Measurements from ENCODE around the gene PDLIM7. TPM values are rescaled to one million over a fixed set of nuclear protein-coding genes. Genes with fewer than 3 reads are reported as not detected.

PDLIM7 gene
- total and polyA plus RNA-seq, 10 of the 15 experiments (the other 5 are each of a cell fraction or from before 2014, with no cell fraction given) = 0.82 to 36.6 (median 19.3) TPM

- no peak for TF ChIP-seq SMC3 (IDR thresholded peaks at IDR 0.05; ENCODE audit: borderline replicate concordance, low read length)
- peak; percentile 10 for TF ChIP-seq BCL3 (IDR thresholded peaks at IDR 0.05; ENCODE audit: borderline replicate concordance, insufficient read depth, low read depth, low read length, poor library complexity, severe bottlenecking)
- TF ChIP-seq STAT3 (IDR thresholded peaks at IDR 0.05; ENCODE audit: low read depth, low read length) = no peak
- TF ChIP-seq PKNOX1 (IDR thresholded peaks at IDR 0.05) = no peak
- no peak for TF ChIP-seq MLLT1 (IDR thresholded peaks at IDR 0.05)
- TF ChIP-seq JUND (IDR thresholded peaks at IDR 0.05; ENCODE audit: low read depth, low read length) = no peak
- no peak for TF ChIP-seq ZNF687 (IDR thresholded peaks at IDR 0.05)
- TF ChIP-seq NR2F1 (conservative IDR thresholded peaks at IDR 0.05) = peak; percentile 75
- TF ChIP-seq GATAD2B (conservative IDR thresholded peaks at IDR 0.05; ENCODE audit: low read depth) = no peak
- no peak for TF ChIP-seq SUPT20H (IDR thresholded peaks at IDR 0.05; ENCODE audit: borderline replicate concordance, control insufficient read depth, low read depth, low read length)
- no peak for TF ChIP-seq MTA2 (IDR thresholded peaks at IDR 0.05; ENCODE audit: low read depth)
These were observed 53.0 kb downstream of the PDLIM7 start (continued) for GRCh38 chr5:177444106-177445051.

All from GM12878 (cell line).